AG10803 (cell line): ENCODE results near the gene ATXN3.

Experiments
- DNase-seq: peaks from one replicate; pipeline ENCODE4 v3.0.0; 2010; ENCODE audit warnings: low read depth
- H3K4me3 ChIP-seq: 2 replicates; pipeline ENCODE4 v1.5.1; 2011; ENCODE audit warnings: mild to moderate bottlenecking, low read length, control low read depth
- CTCF ChIP-seq: conservative IDR thresholded peaks from 2 replicates; pipeline ENCODE4 v1.5.1; 2011; ENCODE audit warnings: mild to moderate bottlenecking, low read length, control low read depth, inconsistent platforms

Gene ATXN3

GRCh38 chr14:92009604-92010003 lies 96.8 kb downstream of the ATXN3 start:
- no peak for TF ChIP-seq CTCF
- no peak overlapping the region for H3K4me3 ChIP-seq
- DNase-seq: no peak
